Ishikawa (cell line): ENCODE results near the gene SEMA6A.

Experiments
- CEBPB ChIP-seq: IDR thresholded peaks from 2 replicates; pipeline ENCODE4 v1.6.1; 2012
- CREB1 ChIP-seq: IDR thresholded peaks from 2 replicates; pipeline ENCODE4 v1.6.1; 2012; ENCODE audit warnings: low read depth
- EGR1 ChIP-seq: IDR thresholded peaks from 2 replicates; pipeline ENCODE4 v1.6.1; 2012
- EP300 ChIP-seq: IDR thresholded peaks from 2 replicates; pipeline ENCODE4 v1.6.1; 2012; ENCODE audit warnings: borderline replicate concordance
- FOXM1 ChIP-seq: IDR thresholded peaks from 2 replicates; pipeline ENCODE4 v1.6.1; 2012; ENCODE audit warnings: low read depth, borderline replicate concordance
- NFIC ChIP-seq: IDR thresholded peaks from 2 replicates; pipeline ENCODE4 v1.6.1; 2012
- RAD21 ChIP-seq: IDR thresholded peaks from 2 replicates; pipeline ENCODE4 v1.6.1; 2012; ENCODE audit warnings: low read depth
- TAF1 ChIP-seq: IDR thresholded peaks from 2 replicates; pipeline ENCODE4 v1.6.1; 2012; ENCODE audit warnings: low read depth, mild to moderate bottlenecking
- TCF12 ChIP-seq: IDR thresholded peaks from 2 replicates; pipeline ENCODE4 v1.6.1; 2012; ENCODE audit warnings: low read depth
- TEAD4 ChIP-seq: IDR thresholded peaks from 2 replicates; pipeline ENCODE4 v1.6.1; 2012
- YY1 ChIP-seq: IDR thresholded peaks from 2 replicates; pipeline ENCODE4 v1.6.1; 2012; ENCODE audit warnings: low read depth
- ZBTB7A ChIP-seq: IDR thresholded peaks from 2 replicates; pipeline ENCODE4 v1.6.1; 2012; ENCODE audit warnings: low read depth
- TF ChIP-seq, protein P1 (sequence below): IDR thresholded peaks from 2 replicates; pipeline ENCODE4 v1.6.1; 2012; ENCODE audit warnings: low read depth, mild to moderate bottlenecking
- TF ChIP-seq, protein P2 (sequence below): IDR thresholded peaks from 2 replicates; pipeline ENCODE4 v1.6.1; 2012
- TF ChIP-seq, protein P3 (sequence below): IDR thresholded peaks from 2 replicates; pipeline ENCODE4 v1.6.1; 2012

SEMA6A gene

DNA sequence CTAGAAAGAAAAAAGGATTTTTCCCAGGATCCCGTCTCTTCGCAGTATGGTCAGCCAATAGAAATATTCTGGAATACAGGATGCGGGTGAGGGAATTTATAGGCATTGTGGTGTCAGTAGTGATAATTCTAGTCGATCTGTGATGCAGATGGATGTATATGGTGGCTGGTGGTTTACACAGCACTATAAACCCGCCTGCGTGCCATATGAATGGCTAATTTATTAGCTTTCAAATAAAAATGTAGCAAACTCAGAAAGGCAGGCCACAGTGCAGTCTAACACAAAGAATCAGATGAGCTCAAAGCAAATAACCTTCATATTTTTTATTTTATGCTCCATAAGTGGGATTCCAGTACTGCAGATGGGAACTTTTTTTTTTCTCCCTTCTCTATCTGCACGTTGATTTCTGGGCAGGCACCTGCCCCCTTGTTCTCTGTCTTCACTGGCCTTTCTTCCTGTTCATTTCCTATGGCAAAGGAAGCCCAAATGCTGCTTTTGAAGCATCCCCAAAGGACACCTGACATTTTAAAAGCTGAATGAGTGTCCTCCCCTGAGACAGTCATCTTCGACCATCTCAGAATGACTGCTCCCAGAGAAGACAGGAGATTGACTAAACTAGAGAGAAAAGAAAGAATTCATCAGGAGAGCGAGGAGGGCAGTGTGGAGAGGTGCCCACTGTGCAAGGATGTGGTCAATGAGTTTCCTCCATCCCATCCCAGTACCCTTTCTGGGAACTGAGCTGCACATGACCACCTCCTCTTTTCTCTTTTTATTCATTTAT lies 52.1 kb downstream of the SEMA6A start:
- TF ChIP-seq CEBPB (no peak), TEAD4 (no peak), CREB1 (no peak), EGR1 (no peak), YY1 (no peak), TAF1 (no peak), TCF12 (no peak)
- TF ChIP-seq, protein P1, sequence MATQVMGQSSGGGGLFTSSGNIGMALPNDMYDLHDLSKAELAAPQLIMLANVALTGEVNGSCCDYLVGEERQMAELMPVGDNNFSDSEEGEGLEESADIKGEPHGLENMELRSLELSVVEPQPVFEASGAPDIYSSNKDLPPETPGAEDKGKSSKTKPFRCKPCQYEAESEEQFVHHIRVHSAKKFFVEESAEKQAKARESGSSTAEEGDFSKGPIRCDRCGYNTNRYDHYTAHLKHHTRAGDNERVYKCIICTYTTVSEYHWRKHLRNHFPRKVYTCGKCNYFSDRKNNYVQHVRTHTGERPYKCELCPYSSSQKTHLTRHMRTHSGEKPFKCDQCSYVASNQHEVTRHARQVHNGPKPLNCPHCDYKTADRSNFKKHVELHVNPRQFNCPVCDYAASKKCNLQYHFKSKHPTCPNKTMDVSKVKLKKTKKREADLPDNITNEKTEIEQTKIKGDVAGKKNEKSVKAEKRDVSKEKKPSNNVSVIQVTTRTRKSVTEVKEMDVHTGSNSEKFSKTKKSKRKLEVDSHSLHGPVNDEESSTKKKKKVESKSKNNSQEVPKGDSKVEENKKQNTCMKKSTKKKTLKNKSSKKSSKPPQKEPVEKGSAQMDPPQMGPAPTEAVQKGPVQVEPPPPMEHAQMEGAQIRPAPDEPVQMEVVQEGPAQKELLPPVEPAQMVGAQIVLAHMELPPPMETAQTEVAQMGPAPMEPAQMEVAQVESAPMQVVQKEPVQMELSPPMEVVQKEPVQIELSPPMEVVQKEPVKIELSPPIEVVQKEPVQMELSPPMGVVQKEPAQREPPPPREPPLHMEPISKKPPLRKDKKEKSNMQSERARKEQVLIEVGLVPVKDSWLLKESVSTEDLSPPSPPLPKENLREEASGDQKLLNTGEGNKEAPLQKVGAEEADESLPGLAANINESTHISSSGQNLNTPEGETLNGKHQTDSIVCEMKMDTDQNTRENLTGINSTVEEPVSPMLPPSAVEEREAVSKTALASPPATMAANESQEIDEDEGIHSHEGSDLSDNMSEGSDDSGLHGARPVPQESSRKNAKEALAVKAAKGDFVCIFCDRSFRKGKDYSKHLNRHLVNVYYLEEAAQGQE: no peak
- TF ChIP-seq, protein P2, sequence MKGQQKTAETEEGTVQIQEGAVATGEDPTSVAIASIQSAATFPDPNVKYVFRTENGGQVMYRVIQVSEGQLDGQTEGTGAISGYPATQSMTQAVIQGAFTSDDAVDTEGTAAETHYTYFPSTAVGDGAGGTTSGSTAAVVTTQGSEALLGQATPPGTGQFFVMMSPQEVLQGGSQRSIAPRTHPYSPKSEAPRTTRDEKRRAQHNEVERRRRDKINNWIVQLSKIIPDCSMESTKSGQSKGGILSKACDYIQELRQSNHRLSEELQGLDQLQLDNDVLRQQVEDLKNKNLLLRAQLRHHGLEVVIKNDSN: no peak

DNA sequence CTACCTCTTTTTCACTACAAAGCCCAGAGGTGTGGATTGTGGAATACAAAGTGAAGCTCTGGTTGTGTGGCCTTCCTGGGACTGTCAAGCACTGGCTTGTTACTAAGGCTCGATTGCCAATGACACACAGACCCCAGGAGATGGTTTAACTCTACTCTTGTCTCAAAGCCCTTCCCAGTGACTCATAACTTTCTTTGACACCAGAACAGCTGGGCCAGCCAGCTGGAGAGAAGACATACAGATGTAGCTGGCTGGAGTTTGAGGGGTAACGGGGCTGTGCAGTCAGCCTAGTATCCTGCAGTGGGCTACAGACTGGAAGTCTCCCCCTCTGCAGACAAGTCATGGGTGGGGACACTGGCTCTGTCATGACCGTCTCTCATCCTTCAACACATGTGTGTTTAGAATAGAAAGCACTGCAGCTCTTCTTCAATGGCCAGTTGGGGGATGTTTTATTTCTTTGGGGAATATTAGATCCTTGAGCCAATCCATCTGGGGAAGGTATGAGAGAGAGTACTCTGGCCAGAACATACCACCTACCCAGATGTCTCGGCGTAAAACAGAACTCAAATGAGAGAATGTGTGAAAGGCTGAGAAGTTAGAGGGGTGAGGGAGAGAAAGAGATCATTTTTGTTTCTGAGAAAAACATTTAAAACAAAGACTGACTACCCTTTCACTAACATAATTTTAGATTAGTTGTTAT lies 53.3 kb downstream of the SEMA6A start:
- TF ChIP-seq, protein P2: no peak
- no peak for TF ChIP-seq TEAD4

DNA sequence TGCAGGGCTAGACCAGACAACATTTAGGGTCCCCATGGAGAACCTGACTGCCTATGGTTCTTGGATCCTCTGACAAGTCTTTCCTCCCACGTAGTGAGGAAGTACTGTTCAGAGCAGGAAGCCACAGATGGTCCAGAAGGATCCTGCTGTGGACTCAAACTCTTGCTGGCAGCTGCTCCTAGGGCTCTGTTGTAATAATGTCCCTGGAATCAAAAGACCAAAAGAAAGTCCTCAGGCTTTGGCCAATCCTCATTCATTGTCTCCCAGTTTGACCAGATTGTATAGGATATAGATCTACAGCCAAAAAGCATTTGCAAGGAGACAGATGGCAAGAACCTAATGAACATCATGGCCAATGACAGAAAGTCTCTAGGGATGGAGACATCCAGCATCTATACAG lies 53.9 kb downstream of the SEMA6A start:
- TF ChIP-seq, protein P3, sequence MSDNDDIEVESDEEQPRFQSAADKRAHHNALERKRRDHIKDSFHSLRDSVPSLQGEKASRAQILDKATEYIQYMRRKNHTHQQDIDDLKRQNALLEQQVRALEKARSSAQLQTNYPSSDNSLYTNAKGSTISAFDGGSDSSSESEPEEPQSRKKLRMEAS: no peak
- TF ChIP-seq TAF1 (no peak), TEAD4 (no peak), CREB1 (no peak), FOXM1 (no peak), YY1 (no peak), CEBPB (no peak)
- TF ChIP-seq, protein P1: no peak

DNA sequence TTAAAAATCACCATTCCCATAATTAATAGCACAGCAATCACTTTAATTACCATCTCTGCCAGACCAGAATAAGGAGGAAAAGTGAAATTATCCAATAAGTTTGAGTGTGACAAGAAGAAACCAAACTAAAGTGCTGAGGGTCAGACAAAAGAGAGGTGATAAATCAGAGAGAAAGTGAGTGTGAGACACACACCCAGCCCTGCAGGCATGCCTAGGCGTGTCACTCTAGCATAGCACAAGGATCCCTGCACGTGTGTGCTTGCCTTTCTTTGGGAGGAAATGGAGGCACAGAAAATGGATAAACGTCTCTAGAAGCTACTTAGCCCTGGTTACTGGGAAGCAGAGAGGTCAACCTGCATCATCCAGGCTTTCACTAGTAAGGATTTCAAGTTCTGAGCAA lies 56.2 kb downstream of the SEMA6A start:
- TF ChIP-seq FOXM1 (no peak), CEBPB (no peak), ZBTB7A (no peak), EP300 (no peak), YY1 (no peak), TCF12 (no peak), TAF1 (no peak), NFIC (no peak), EGR1 (no peak), CREB1 (no peak), RAD21 (no peak), TEAD4 (no peak)
- TF ChIP-seq, protein P1: no peak
- TF ChIP-seq, protein P3: no peak
- TF ChIP-seq, protein P2: no peak
